AG04449 (cell line): ENCODE measurements around the gene ELL3.

Experiments used
- CTCF ChIA-PET: fragments of 350-600 bp; formaldehyde crosslinking; extraction: SDS; loops from one replicate; lab custom pipeline; 2021; ENCODE audit warnings: antibody characterized with exemption; lab: Yijun Ruan, JAX
- POLR2A ChIA-PET: fragments of 400-600, 350-600 bp; formaldehyde crosslinking; extraction: SDS; loops from one replicate; lab custom pipeline; 2020; ENCODE audit warnings: antibody characterized with exemption, inconsistent platforms; lab: Yijun Ruan, JAX
- DNase-seq: peaks from one replicate; pipeline ENCODE4 v3.0.0-alpha.2; 2010; ENCODE audit warnings: low read depth, low spot score
- H3K4me3 ChIP-seq: 2 replicates; pipeline ENCODE4 v1.5.1; 2011; ENCODE audit warnings: low read depth, mild to moderate bottlenecking, control low read depth, low read length
- TF ChIP-seq, protein P1 (sequence below): IDR thresholded peaks from one replicate; pipeline ENCODE4 v1.5.1; 2011; ENCODE audit warnings: mild to moderate bottlenecking, moderate library complexity, low read length, control low read depth, inconsistent platforms; ENCODE audit not compliant: insufficient read depth; ENCODE audit errors: missing control alignments

Gene ELL3

DNA sequence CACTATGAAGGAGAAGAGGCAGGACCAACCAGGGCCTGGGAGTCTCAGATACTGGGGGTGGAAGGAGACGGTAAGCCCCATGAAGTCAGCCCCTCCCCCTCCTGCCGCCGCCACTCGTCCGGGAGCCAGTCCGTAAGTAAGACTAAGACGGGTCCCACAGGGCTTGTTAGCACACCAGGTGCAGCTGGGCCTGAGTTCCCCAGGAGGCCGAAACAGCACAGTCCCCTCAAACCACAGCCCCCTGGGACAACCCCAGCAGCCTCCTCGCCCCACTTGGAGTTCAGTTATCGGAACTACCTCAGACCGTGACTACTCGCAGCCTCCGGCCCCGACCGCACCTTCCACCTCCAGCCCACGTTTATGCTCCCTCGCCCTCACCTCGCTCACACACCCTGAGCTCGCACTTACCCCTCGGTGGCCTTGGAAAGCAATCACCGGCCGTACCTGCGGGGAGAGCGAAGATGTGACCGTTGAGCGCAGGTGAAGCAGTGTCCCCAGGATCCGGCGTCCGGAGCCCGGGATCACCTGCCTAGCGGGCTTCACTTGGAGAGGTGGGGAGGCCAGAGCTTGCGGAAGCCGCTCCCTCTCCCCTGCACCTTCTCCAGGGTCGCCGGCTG is 557 bp downstream of the ELL3 start:
- peak overlapping the region; percentile 73 for H3K4me3 ChIP-seq
- POLR2A ChIA-PET = interaction anchor here (0.5 to 1.5 kb wide), 6 partner anchors 11 to 733 kb away, joined by 3 to 8 read pairs (median 4); partner anchors contain the start of genes HYPK and SERINC4
- TF ChIP-seq, protein P1, sequence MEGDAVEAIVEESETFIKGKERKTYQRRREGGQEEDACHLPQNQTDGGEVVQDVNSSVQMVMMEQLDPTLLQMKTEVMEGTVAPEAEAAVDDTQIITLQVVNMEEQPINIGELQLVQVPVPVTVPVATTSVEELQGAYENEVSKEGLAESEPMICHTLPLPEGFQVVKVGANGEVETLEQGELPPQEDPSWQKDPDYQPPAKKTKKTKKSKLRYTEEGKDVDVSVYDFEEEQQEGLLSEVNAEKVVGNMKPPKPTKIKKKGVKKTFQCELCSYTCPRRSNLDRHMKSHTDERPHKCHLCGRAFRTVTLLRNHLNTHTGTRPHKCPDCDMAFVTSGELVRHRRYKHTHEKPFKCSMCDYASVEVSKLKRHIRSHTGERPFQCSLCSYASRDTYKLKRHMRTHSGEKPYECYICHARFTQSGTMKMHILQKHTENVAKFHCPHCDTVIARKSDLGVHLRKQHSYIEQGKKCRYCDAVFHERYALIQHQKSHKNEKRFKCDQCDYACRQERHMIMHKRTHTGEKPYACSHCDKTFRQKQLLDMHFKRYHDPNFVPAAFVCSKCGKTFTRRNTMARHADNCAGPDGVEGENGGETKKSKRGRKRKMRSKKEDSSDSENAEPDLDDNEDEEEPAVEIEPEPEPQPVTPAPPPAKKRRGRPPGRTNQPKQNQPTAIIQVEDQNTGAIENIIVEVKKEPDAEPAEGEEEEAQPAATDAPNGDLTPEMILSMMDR = no peak
- DNase-seq = no peak
- CTCF ChIA-PET = interaction anchor here (0.9 to 4.4 kb wide), 8 partner anchors 7 to 490 kb away, joined by 3 to 34 read pairs (median 10); partner anchors contain the start of gene SERF2

DNA sequence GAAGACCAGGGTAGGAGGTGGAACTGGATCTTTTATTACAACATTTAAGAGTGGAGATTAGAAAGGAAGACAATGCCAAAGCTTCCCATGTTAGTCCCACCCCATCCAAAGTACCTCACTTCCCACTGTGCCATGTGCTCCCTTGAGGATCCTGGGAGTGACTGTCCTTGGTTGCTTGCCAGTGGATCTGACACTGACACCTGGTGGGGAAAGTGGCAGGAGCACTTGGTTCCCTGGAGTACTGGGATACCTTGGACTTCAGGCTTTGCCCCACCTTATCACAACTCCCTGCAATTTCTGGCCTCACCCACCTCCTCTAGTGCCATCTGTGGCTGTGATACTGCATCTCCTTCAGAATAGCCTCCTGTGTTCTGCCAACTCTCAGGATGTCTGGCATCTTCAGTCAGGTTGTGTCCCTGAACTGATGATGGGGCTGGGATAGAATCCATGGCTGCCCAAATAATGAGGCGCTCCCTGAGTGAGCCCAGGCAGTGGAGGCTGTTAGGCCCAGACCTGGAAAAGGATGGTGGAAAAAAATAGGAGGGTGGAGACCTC is 1.3 kb downstream of the ELL3 start:
- no peak for DNase-seq
- POLR2A ChIA-PET = no interaction called here
- no peak overlapping the region for H3K4me3 ChIP-seq
- TF ChIP-seq, protein P1 = peak; percentile 32
- CTCF ChIA-PET = interaction anchor here (1.0 to 4.4 kb wide), 3 partner anchors 12 to 16 kb away, joined by 3 to 34 read pairs (median 19); partner anchors contain the start of gene SERF2

DNA sequence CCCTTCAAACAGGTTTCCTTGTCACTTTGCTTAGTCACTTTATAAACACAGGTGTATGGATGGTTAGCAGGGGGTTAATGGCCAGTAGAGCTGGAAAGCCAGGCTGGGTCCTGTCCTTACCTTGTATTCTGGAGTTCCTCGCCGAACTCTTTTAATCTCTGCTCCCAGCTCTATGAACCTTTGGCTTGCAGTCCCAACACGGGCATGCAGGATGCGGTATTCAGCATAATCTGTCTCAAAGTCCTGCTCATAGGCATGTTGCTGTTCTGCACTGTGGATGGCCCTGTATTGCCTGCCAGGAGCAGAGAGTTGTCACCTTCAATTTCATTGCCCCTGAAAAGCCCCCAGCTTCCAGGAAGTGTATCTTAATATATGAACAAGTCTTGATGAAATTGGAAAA is 2.7 kb downstream of the ELL3 start:
- no peak overlapping the region for H3K4me3 ChIP-seq
- ChIA-PET POLR2A (no interaction called here), CTCF (interaction anchor here (0.9 to 1.5 kb wide), 2 partner anchors 9 to 10 kb away, joined by 3 to 4 read pairs; no protein-coding TSS in a partner anchor)
- TF ChIP-seq, protein P1 = no peak
- DNase-seq = no peak

DNA sequence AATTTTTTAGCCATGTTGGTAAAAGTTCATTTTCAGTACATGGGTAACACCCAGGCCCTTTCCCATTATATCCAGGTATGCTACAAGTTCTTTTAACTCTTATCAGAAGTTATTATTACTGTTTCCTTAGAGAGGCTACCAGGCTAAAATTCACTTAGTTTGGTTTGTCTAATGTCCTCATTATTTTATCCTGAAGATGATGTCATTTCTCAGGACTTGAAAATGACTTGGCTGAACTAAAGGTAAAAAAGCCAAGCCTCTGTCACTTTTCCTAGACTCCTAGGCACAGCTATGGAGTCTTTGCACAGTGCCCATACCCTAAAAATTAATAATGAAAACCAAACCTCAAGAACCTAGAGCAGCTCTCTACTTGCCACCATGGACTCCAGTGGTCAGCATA is 4.1 kb downstream of the ELL3 start:
- POLR2A ChIA-PET = no interaction called here
- CTCF ChIA-PET = interaction anchor here (3.2 kb wide), 1 partner anchor 22 kb away, joined by 17 read pairs; no protein-coding TSS in a partner anchor

DNA sequence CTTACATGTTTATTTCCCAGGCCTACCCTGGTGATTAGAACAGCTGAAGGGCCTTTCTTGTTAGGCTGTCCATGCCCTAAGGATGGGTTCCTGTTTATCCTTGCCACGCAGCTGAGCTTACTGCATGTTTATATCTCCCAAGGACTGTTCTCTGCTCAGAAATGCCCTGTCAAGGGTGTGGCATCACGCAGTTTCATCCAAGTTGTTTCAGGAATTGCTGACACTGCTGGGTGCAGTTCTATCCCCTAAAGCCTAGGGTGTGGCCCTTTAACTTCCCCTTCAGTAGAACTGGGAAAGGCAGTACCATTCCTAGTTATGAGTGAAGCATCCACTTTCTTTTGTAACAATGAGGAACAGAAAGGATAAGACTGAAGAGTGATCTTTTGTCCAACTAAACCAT is 5.0 kb downstream of the ELL3 start:
- CTCF ChIA-PET = interaction anchor here (0.9 to 4.9 kb wide), 5 partner anchors 10 to 39 kb away, joined by 3 to 73 read pairs (median 5); partner anchors contain the start of gene SERF2
- TF ChIP-seq, protein P1 = no peak
- POLR2A ChIA-PET = interaction anchor here (1.1 kb wide), 1 partner anchor 24 kb away, joined by 3 read pairs; no protein-coding TSS in a partner anchor
- no peak for DNase-seq
- no peak overlapping the region for H3K4me3 ChIP-seq

More for the DNA sequence above, 4.1 kb downstream of the ELL3 start:
- no peak for DNase-seq
- no peak overlapping the region for H3K4me3 ChIP-seq
- TF ChIP-seq, protein P1 = no peak
